Endothelial cell (in vitro differentiated cells): ENCODE data around the gene FBXL7. TPM values are rescaled to one million over a fixed set of nuclear protein-coding genes. Genes with fewer than 3 reads are reported as not detected.

Experiments used
- DNase-seq: peaks from one replicate; pipeline ENCODE4 v3.0.0; 2021; ENCODE audit warnings: low spot score
- H3K27ac Mint-ChIP-seq: one replicate; pipeline ENCODE4 v1.8.0; 2021; ENCODE audit warnings: mixed read lengths, inconsistent platforms; ENCODE audit not compliant: unreplicated experiment
- H3K27me3 Mint-ChIP-seq: one replicate; pipeline ENCODE4 v1.8.0; 2021; ENCODE audit warnings: mild to moderate bottlenecking, moderate library complexity, mixed read lengths, inconsistent platforms; ENCODE audit not compliant: unreplicated experiment
- H3K36me3 Mint-ChIP-seq: one replicate; pipeline ENCODE4 v1.8.0; 2021; ENCODE audit warnings: mild to moderate bottlenecking, low read depth, mixed read lengths, inconsistent platforms; ENCODE audit not compliant: unreplicated experiment
- H3K4me1 Mint-ChIP-seq: one replicate; pipeline ENCODE4 v1.8.0; 2021; ENCODE audit warnings: mild to moderate bottlenecking, mixed read lengths, inconsistent platforms; ENCODE audit not compliant: unreplicated experiment
- H3K4me3 Mint-ChIP-seq: one replicate; pipeline ENCODE4 v1.8.0; 2021; ENCODE audit warnings: mild to moderate bottlenecking, mixed read lengths, inconsistent platforms; ENCODE audit not compliant: unreplicated experiment
- H3K9me3 Mint-ChIP-seq: one replicate; pipeline ENCODE4 v1.8.0; 2021; ENCODE audit warnings: mixed read lengths, inconsistent platforms; ENCODE audit not compliant: unreplicated experiment
- CTCF ChIP-seq: fragments of 200-600 bp; sonication (generic); IDR thresholded peaks from one replicate; pipeline ENCODE4 v1.5.0; 2021; ENCODE audit warnings: antibody characterized with exemption; ENCODE audit not compliant: unreplicated experiment
- total RNA-seq: library from RNA; stranded (reverse); fragmentation: NEBNext Ultra II Directional; extraction: Animal tissue kit (Norgen Biotek cat#: 25700); gene quantifications from one replicate; pipeline ENCODE4 v1.2.1, GENCODE V29; 2021; ENCODE audit not compliant: unreplicated experiment

The FBXL7 gene
- total RNA-seq, 1 donor from 2014 or later = 63.8 TPM

- no peak for TF ChIP-seq CTCF
- DNase-seq = no peak
- H3K9me3 Mint-ChIP-seq = no peaks in the 10 kb centered on the region
- H3K36me3 Mint-ChIP-seq = peaks cover under 1% of the 10 kb centered on the region
- no peak overlapping the region for H3K27ac Mint-ChIP-seq
- peaks cover 4% of the 10 kb centered on the region for H3K27me3 Mint-ChIP-seq
- H3K4me1 Mint-ChIP-seq = peaks cover 17% of the 10 kb centered on the region
- no peak overlapping the region for H3K4me3 Mint-ChIP-seq
These were observed 218.6 kb downstream of the FBXL7 start for GRCh38 chr5:15718421-15719179.

GRCh38 chr5:15719784-15720183, 219.8 kb downstream of the FBXL7 start:
- TF ChIP-seq CTCF = no peak
- H3K4me1 Mint-ChIP-seq = peaks cover 17% of the 10 kb centered on the region
- H3K9me3 Mint-ChIP-seq = no peaks in the 10 kb centered on the region
- H3K27me3 Mint-ChIP-seq = peaks cover 2% of the 10 kb centered on the region
- no peak for DNase-seq
- H3K36me3 Mint-ChIP-seq = no peaks in the 10 kb centered on the region
- no peak overlapping the region for H3K4me3 Mint-ChIP-seq
- H3K27ac Mint-ChIP-seq = no peak overlapping the region

GRCh38 chr5:15720515-15720914, 220.5 kb downstream of the FBXL7 start:
- Mint-ChIP-seq H3K27ac (no peak overlapping the region), H3K9me3 (no peaks in the 10 kb centered on the region), H3K4me1 (peaks cover 17% of the 10 kb centered on the region), H3K27me3 (peaks cover 2% of the 10 kb centered on the region), H3K4me3 (no peak overlapping the region), H3K36me3 (no peaks in the 10 kb centered on the region)
- TF ChIP-seq CTCF = no peak
- no peak for DNase-seq

GRCh38 chr5:15722305-15722704, 222.3 kb downstream of the FBXL7 start:
- Mint-ChIP-seq H3K9me3 (no peaks in the 10 kb centered on the region), H3K36me3 (no peaks in the 10 kb centered on the region), H3K4me3 (no peak overlapping the region), H3K27me3 (peaks cover 2% of the 10 kb centered on the region), H3K27ac (no peak overlapping the region), H3K4me1 (peaks cover 17% of the 10 kb centered on the region)
- no peak for DNase-seq
- no peak for TF ChIP-seq CTCF

GRCh38 chr5:15727375-15727774, 227.4 kb downstream of the FBXL7 start:
- no peaks in the 10 kb centered on the region for H3K9me3 Mint-ChIP-seq
- peaks cover 5% of the 10 kb centered on the region for H3K27me3 Mint-ChIP-seq
- no peak for TF ChIP-seq CTCF
- DNase-seq = no peak
- H3K27ac Mint-ChIP-seq = no peak overlapping the region
- H3K4me1 Mint-ChIP-seq = no peaks in the 10 kb centered on the region
- no peak overlapping the region for H3K4me3 Mint-ChIP-seq
- H3K36me3 Mint-ChIP-seq = no peaks in the 10 kb centered on the region
